NOMO-1 treated with DMSO at 0.1 percent for 48 hours (cell line): ENCODE measurements around the gene ATP5PB.

Source experiments
- DNase-seq: peaks from one replicate; lab custom pipeline; 2025; ENCODE audit not compliant: unreplicated experiment; lab: John Stamatoyannopoulos, UW

Gene ATP5PB

DNA sequence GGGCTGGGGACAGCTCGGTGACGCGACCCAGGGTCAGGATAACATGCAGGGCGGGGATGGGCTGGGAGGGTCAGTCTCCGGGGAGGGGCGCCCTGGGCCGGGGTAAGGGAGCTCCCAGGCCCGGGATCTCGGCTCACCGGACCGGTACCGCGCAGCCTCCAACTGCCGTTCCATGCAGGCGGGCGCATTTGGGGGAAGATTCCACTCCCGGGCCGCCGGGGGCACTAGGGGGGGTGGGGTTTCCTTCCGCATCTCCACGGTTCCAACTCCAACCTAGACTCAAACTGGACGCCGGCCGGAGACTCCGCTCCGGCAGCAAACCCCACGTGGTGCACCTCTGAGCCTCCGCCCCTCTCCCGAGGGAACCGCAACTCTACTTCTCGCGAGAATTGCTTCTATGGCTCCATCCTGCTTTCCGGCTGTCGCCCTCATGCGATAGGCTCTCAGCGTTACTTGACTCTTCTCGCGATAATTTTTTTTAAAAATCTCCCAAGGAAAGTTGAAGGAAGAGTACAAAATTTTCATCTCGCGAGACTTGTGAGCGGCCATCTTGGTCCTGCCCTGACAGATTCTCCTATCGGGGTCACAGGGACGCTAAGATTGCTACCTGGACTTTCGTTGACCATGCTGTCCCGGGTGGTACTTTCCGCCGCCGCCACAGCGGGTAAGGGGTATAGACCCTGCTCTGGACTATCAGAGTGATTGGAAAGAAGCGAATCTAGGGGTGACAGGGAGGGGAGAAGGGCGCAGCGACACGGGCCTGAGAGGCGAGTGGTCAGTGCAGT lies at the start of gene ATP5PB, which contains the start of gene WDR77:
Gene ATP5PB, plus strand, starts transcription at position 547 of the 785 bp plus-strand sequence. Its CDS starts 78 bp downstream, at position 625.
Gene WDR77, minus strand, starts transcription at position 339 of the 785 bp plus-strand sequence. Its CDS starts 87 bp downstream, at position 252.
- DNase-seq: peak; percentile 99

DNA sequence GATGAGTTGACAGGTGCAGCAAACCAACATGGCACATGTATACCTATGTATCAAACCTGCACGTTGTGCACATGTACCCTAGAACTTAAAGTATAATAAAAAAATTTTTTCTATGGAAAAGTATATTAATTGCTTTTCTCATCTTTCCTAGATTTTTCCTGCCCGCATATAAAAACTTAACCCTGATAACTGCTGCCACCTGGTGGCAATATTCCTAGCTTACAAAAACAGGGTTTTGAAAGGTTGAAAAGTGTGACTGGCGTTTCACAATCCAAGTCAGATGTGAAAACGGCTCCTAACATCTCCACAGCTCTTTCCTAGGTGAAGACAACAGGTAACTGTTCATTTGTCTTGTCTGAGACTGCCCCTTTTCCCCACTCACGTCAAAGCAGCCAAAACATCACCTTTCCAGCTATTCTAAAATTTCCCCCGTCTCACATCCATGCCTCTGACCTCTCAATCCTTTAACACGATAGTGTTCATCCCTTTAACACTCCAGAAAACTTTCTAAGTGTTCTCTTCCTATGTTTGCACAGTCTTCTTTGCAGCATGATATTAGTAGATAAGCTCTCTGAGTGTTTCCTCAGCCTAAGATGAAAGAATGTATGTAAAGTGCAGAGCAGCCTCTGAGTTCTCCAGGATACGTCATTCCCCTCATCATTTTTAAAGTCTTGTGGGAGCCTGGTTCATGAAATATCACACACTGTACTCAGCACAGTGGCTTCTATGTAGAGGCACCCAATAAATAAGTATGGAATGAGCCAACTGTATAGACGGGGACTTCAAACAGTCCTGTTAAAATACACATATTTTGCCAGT lies 49.3 kb upstream of the ATP5PB start:
- peak; percentile 31 for DNase-seq

GRCh38 chr1:111402083-111402482 lies 47.2 kb upstream of the ATP5PB start:
- no peak for DNase-seq

- no peak for DNase-seq
These were observed 44.7 kb upstream of the ATP5PB start for GRCh38 chr1:111404588-111404987.

DNA sequence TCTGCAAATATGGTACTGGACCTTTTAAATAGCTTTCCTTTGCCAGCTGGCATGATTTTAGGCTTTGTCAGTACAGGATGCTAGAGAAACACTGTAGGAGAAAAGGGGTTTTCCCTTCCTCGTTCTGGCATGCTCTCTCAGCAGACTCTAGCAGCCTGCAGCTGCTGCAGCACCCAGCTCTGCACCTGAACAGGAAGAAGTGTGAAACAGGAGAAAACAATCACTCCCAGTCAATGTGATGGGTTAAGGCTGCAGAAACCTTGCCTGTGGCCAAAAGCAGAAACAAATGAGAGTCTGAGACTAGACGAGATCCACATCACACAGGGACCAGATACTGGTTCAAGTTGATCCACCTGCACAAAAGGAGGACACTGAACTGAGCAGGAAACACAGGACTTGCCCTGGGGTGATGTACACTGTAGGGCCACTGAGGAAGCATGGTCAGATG lies 42.9 kb upstream of the ATP5PB start:
- DNase-seq: no peak

DNA sequence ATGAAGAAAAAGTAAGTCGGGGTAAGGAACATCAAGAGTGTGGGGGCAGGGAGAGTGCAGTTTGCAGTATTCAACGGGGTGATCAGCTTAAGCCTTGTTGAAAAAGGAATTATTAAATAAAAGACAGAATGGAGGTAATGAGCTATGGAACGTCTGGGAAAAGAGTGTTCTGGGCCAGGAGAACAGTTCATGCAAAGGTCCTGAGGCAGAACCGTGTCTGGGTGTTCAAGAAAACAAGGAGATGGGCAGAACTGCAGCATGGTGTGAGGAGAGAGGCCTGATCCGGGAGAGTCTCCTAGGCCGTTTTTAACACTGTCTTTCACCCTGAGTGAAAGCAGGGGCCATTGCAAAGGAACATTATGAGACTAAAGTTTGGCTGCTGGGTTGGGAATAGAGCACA lies 42.0 kb upstream of the ATP5PB start:
- DNase-seq: no peak

- no peak for DNase-seq
These were observed 36.4 kb upstream of the ATP5PB start for GRCh38 chr1:111412839-111413238.

GRCh38 chr1:111414756-111415155 lies 34.5 kb upstream of the ATP5PB start:
- no peak for DNase-seq

DNA sequence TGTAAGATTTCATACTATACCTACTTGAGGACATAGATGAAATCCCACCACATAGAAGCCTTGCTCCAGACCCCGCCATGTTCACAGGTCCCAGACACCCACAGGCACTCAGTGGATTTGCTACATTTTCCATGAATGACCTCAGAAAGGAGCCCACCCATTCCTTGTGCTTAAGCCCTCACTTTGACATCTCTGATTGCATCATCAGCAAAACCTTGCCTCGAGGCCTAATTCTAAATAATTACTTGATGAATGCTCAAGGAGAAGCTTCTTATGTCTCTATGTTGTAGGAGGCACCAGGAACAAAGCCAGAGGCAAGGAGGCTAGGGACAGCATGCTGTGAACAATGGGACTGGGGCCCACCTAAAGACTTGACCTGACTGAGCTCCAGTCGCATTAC lies 33.8 kb upstream of the ATP5PB start:
- no peak for DNase-seq

GRCh38 chr1:111417755-111418154 lies 31.5 kb upstream of the ATP5PB start:
- no peak for DNase-seq

DNA sequence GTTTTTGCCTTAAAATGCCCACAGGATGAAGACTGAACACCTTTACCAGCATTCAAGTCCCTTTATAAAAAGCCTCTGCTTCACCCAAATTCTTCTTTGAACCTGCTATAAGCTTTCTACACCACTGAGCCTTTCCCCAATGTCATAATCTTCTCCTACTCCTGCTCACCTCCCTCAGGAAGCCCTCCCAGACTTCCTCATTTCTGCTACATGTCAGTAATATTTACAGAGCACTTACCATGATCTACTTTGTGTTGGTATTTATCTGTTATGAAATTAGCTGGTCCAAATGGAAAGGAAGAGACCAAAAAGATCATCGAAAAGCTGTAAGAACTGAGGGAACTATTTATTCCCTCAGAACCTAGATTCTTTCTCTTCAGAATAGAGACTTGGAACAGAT lies 30.2 kb upstream of the ATP5PB start:
- DNase-seq: no peak

GRCh38 chr1:111420377-111420776 lies 28.9 kb upstream of the ATP5PB start:
- DNase-seq: no peak

- no peak for DNase-seq
These were observed 26.5 kb upstream of the ATP5PB start for GRCh38 chr1:111422546-111423391.

DNA sequence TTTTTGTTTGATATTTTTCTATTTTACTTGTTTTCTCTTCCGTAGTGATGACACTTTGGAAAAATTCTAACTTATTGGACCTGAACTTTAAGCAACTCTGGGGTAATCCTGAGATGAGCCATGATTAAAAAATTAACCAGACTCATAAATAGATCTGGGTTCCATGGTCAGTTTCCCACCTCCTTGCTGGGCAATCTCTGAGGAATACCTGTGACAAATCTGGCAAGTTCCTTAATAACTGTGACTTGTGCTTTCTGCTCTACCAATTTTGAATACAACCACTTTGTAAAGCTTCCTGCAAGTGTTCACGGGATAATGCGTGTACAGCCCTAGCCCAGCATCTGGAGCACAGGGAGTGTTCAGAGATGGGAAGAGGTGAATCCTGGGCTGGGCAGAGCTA lies 25.0 kb upstream of the ATP5PB start:
- no peak for DNase-seq

DNA sequence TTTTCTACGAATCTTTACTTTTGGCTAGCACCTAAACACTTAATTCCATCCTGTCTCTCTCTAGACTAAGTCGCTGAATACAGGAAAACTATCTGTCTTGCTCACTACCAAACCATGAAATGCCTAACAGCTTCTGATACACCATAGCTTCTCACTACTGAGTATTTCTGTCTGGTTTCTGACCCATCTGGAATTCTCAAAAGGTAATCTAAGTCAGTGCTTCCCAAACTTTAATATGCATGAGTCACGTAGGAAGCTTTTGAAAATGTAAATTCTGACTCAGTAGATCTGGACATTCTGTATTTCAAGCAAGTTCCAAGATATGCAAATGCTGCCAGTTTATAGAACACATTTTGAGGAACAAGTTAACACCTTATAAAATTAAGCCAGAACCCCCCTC lies 12.5 kb upstream of the ATP5PB start:
- DNase-seq: no peak

DNA sequence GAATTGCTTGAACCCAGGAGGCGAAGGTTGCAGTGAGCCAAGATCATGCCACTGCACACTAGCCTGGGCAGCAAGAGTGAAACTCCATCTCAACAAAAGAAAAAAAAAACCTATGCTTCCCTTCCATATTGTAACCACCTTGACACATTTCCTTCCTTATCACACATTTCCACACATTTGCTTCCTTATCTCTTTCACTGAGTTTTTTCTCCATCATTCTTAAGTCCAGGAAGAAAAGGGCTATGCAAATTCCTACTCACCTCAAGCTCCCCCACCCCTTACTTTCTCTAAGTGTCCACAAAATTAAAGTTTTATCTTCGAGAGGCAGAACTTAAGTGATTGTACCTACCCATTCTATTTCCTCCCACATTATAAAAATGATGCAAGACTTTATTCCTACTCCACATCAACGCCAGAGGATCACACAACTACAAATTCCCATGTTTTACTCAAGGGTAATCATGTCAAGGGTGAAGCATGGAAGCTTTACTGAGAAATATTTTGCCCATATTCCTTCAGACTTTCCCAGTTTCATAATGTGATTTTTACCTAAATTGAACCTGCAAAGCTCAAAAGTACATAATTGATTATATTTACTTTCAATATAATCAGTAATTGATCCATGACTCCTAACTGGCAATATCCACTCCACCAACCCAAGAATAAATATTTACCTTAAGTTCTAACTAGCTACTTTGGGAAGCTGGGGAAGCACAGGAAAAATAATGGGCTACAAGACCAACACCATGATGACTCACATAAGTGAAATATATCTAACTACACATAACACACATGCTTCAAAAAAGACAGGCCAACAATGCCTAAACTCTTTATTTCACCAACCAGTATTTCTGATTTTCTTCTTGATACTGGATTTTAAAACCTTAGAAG lies 9.6 kb upstream of the ATP5PB start:
- DNase-seq: no peak

GRCh38 chr1:111441573-111442192 lies 7.6 kb upstream of the ATP5PB start:
- no peak for DNase-seq

- DNase-seq: no peak
These were observed 6.8 kb upstream of the ATP5PB start for GRCh38 chr1:111442457-111442856.

DNA sequence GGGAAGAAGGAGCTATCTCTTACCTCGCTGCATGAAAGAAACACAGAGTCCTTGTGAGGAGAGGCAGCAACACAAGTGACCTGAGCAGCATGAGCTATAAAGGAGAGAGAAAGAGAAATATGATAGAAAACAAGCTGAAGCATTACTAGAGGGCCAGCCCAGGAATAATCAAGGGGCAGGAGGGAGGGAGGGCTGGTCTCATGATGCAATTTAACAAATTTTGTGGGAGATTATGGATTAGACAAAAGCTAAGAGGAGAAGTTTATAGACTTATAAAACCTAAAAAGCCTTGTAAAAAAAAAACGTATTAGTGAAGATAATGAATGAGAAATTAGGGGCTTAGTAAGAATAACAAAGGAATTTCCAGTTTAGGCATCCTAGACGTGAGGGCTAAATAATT lies 5.2 kb upstream of the ATP5PB start:
- no peak for DNase-seq

DNA sequence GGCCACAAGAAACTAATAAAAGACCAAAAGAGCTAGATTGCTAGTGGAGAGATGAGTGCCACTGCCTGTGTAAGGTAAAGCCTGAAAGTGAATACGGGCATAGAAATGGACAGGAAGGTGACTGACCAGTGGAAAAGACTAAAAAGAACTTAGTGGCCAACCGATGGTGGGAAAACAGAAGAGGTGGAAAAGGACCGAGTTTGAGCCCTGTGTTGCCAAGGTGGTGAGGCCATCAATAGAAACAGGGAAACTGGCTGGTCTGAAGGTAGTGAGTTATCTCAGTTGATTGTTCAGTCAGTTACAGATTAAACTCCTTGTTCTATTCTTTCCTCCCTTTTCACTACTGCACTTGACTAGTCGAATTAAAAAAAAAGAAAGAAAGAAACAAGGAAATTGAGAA lies 2.7 kb upstream of the ATP5PB start:
- DNase-seq: no peak
